GM19468 (cell line): Measurements from ENCODE around the gene CNTNAP5.

Experiments used
- ATAC-seq: cut with Tn5 transposase; IDR thresholded peaks from one replicate; pipeline ENCODE4 v1.9.1; 2021; ENCODE audit warnings: mild to moderate bottlenecking, moderate library complexity, moderate number of reproducible peaks; ENCODE audit not compliant: unreplicated experiment; ENCODE audit errors: extremely low read depth

The CNTNAP5 gene

GRCh38 chr2:124575497-124575896, 550.4 kb downstream of the CNTNAP5 start:
- no peak for ATAC-seq

- no peak for ATAC-seq
Observed at GRCh38 chr2:124580263-124580662, 555.2 kb downstream of the CNTNAP5 start.

- ATAC-seq = no peak
Observed at GRCh38 chr2:124582387-124582786, 557.3 kb downstream of the CNTNAP5 start.

GRCh38 chr2:124584615-124585014, 559.5 kb downstream of the CNTNAP5 start:
- no peak for ATAC-seq

- ATAC-seq = no peak
Observed at GRCh38 chr2:124585277-124585676, 560.2 kb downstream of the CNTNAP5 start.

GRCh38 chr2:124586210-124586609, 561.1 kb downstream of the CNTNAP5 start:
- no peak for ATAC-seq

- no peak for ATAC-seq
Observed at GRCh38 chr2:124586835-124587234, 561.7 kb downstream of the CNTNAP5 start.

- no peak for ATAC-seq
Observed at GRCh38 chr2:124589971-124590370, 564.9 kb downstream of the CNTNAP5 start.

- ATAC-seq = no peak
Observed at GRCh38 chr2:124602759-124603158, 577.7 kb downstream of the CNTNAP5 start.

GRCh38 chr2:124604940-124605339, 579.9 kb downstream of the CNTNAP5 start:
- no peak for ATAC-seq

GRCh38 chr2:124607679-124608078, 582.6 kb downstream of the CNTNAP5 start:
- ATAC-seq = no peak

- ATAC-seq = no peak
Observed at GRCh38 chr2:124609667-124610066, 584.6 kb downstream of the CNTNAP5 start.

- ATAC-seq = no peak
Observed at GRCh38 chr2:124610141-124610540, 585.1 kb downstream of the CNTNAP5 start.

GRCh38 chr2:124610866-124611265, 585.8 kb downstream of the CNTNAP5 start:
- ATAC-seq = no peak

GRCh38 chr2:124623560-124623959, 598.5 kb downstream of the CNTNAP5 start:
- ATAC-seq = no peak

- ATAC-seq = no peak
Observed at GRCh38 chr2:124625561-124625960, 600.5 kb downstream of the CNTNAP5 start.

- ATAC-seq = no peak
Observed at GRCh38 chr2:124626993-124627392, 601.9 kb downstream of the CNTNAP5 start.

- ATAC-seq = no peak
Observed at GRCh38 chr2:124633812-124634211, 608.7 kb downstream of the CNTNAP5 start.

GRCh38 chr2:124639524-124639923, 614.4 kb downstream of the CNTNAP5 start:
- ATAC-seq = no peak

- ATAC-seq = no peak
Observed at GRCh38 chr2:124640221-124640750, 615.2 kb downstream of the CNTNAP5 start.

GRCh38 chr2:124646166-124646815, 621.2 kb downstream of the CNTNAP5 start:
- ATAC-seq = no peak

GRCh38 chr2:124647245-124647644, 622.2 kb downstream of the CNTNAP5 start:
- ATAC-seq = no peak
